H1 (cell line): ENCODE data around the gene RIPOR2. TPM values are rescaled to one million over a fixed set of nuclear protein-coding genes. Genes with fewer than 3 reads are reported as not detected.

Experiments used
- CHD7 ChIP-seq: fragments of 300-600 bp; sonication (generic); IDR thresholded peaks from 2 replicates; pipeline ENCODE4 v1.7.1; 2012; ENCODE audit warnings: low read length, moderate library complexity, mild to moderate bottlenecking, inconsistent platforms; ENCODE audit not compliant: insufficient replicate concordance
- CREB1 ChIP-seq: IDR thresholded peaks from 2 replicates; pipeline ENCODE4 v1.6.1; 2012; ENCODE audit warnings: inconsistent platforms
- FOSL1 ChIP-seq: IDR thresholded peaks from 2 replicates; pipeline ENCODE4 v1.6.1; 2011; ENCODE audit warnings: mild to moderate bottlenecking, low read depth, low read length, moderate library complexity; ENCODE audit not compliant: insufficient read depth
- GABPA ChIP-seq: IDR thresholded peaks from 2 replicates; pipeline ENCODE4 v1.6.1; 2011; ENCODE audit warnings: mild to moderate bottlenecking, low read length, moderate library complexity, borderline replicate concordance; ENCODE audit not compliant: insufficient read depth
- NANOG ChIP-seq: IDR thresholded peaks from 2 replicates; pipeline ENCODE4 v1.6.1; 2011; ENCODE audit warnings: low read length, low read depth, mild to moderate bottlenecking, inconsistent platforms; ENCODE audit not compliant: insufficient read depth, poor library complexity, severe bottlenecking
- RAD21 ChIP-seq, 2 experiments: IDR thresholded peaks in 1 of 2; conservative IDR thresholded peaks in 1 of 2; 2 replicates each; pipeline ENCODE4 v1.6.1; 2011; ENCODE audit warnings: low read depth in 2 of 2, low read length in 2 of 2, improper control_type of control experiment in 1 of 2, inconsistent platforms in 1 of 2, mild to moderate bottlenecking in 1 of 2, moderate library complexity in 1 of 2
- RFX5 ChIP-seq: IDR thresholded peaks from 2 replicates; pipeline ENCODE4 v1.6.1; 2011; ENCODE audit warnings: low read depth, low read length, improper control_type of control experiment, borderline replicate concordance
- SP4 ChIP-seq: IDR thresholded peaks from 2 replicates; pipeline ENCODE4 v1.6.1; 2012; ENCODE audit warnings: low read length, inconsistent platforms
- TBP ChIP-seq: IDR thresholded peaks from 2 replicates; pipeline ENCODE4 v1.6.1; 2011; ENCODE audit warnings: low read depth, low read length, improper control_type of control experiment
- USF2 ChIP-seq: IDR thresholded peaks from 2 replicates; pipeline ENCODE4 v1.6.1; 2011; ENCODE audit warnings: low read length, improper control_type of control experiment
- polyA plus RNA-seq, 7 experiments: library from polyadenylated mRNA; depleted of rRNA in 3 of 7; stranded (reverse) in 5 of 7; unstranded in 2 of 7; fragments of >200 nt in 5 of 7; fragments of 200-250 nt in 2 of 7; gene quantifications; 1 replicate in 5 of 7; 2 replicates in 1 of 7; 4 replicates in 1 of 7; pipeline versions ENCODE4 v1.2.1 to v1.2.3, GENCODE V29; 2011 to 2013; ENCODE audit warnings: missing spikeins in 2 of 7, mixed read lengths in 2 of 7
- total RNA-seq: library from RNA; stranded (reverse); fragmentation: NEBNext Ultra II Directional; extraction: Animal tissue kit (Norgen Biotek cat#: 25700); gene quantifications from 2 replicates; pipeline ENCODE4 v1.2.1, GENCODE V29; 2021

RIPOR2 gene
- total and polyA plus RNA-seq, 2 of the 8 experiments (the other 6 are each of a cell fraction or from before 2014, with no cell fraction given), result 16.7 to 45.6 TPM

GRCh38 chr6:24854077-24854666 lies 81.6 kb downstream of the RIPOR2 start (continued):
- no peak for TF ChIP-seq CHD7
- TF ChIP-seq FOSL1, result no peak
- TF ChIP-seq TBP, result no peak
- no peak for TF ChIP-seq NANOG
- no peak for TF ChIP-seq GABPA
- no peak for TF ChIP-seq RFX5
- TF ChIP-seq SP4, result no peak
- no peak for TF ChIP-seq CREB1
- no peak for TF ChIP-seq RAD21 (IDR thresholded peaks at IDR 0.05 in 1 of 2, conservative IDR thresholded peaks at IDR 0.05 in 1 of 2; ENCODE audit: low read depth in 2 of 2, low read length in 2 of 2)
- TF ChIP-seq USF2, result no peak
